Cardiac muscle cell (in vitro differentiated cells and primary cell): Measurements from ENCODE around the gene COL25A1. TPM values are rescaled to one million over a fixed set of nuclear protein-coding genes. Genes with fewer than 3 reads are reported as not detected.

Source experiments
- DNase-seq, 2 donors: peaks; one replicate each; pipeline versions ENCODE4 v3.0.0 to v3.0.0-alpha.2; 2010 to 2017; ENCODE audit warnings: low read depth in 1 of 2, low spot score in 1 of 2
- H3K27ac ChIP-seq: fragments of 200-600 bp; sonication (generic); 2 replicates; pipeline ENCODE4 v1.5.1; 2016
- H3K27me3 ChIP-seq: fragments of 200-600 bp; sonication (generic); 2 replicates; pipeline ENCODE4 v1.6.0; 2016; ENCODE audit warnings: control low read depth
- H3K36me3 ChIP-seq: fragments of 200-600 bp; sonication (generic); 2 replicates; pipeline ENCODE4 v1.5.1; 2016; ENCODE audit warnings: control low read depth
- H3K4me1 ChIP-seq: fragments of 200-600 bp; sonication (generic); 2 replicates; pipeline ENCODE4 v1.8.1; 2017; ENCODE audit warnings: low read depth, mild to moderate bottlenecking, mixed run types
- H3K4me3 ChIP-seq: fragments of 200-600 bp; sonication (generic); 2 replicates; pipeline ENCODE4 v1.5.1; 2016; ENCODE audit warnings: mild to moderate bottlenecking
- H3K9me3 ChIP-seq: fragments of 200-600 bp; sonication (generic); 2 replicates; pipeline ENCODE4 v1.5.1; 2017; ENCODE audit warnings: low read depth, mild to moderate bottlenecking, control low read depth
- CTCF ChIP-seq: IDR thresholded peaks from 2 replicates; pipeline ENCODE4 v1.5.1; 2012; ENCODE audit warnings: low read depth, mild to moderate bottlenecking, low read length
- polyA plus RNA-seq: library from polyadenylated mRNA; unstranded; fragments of >200 nt; fragmentation: Nextera tagmentation; extraction: Ambion mirVana; gene quantifications from 2 replicates; pipeline ENCODE4 v1.2.1, GENCODE V29; 2016
- total RNA-seq: library from RNA; depleted of rRNA; stranded (reverse); fragments of >200 nt; gene quantifications from 2 replicates; pipeline ENCODE4 v1.2.3, GENCODE V29; 2016

Gene COL25A1
- total and polyA plus RNA-seq, 2 experiments from 2014 or later, result 3.5 to 8.4 TPM

- Histone ChIP-seq H3K27ac (peak overlapping the region; percentile 17), H3K4me3 (no peak overlapping the region), H3K9me3 (no peaks in the 10 kb centered on the region), H3K36me3 (no peaks in the 10 kb centered on the region), H3K27me3 (no peaks in the 10 kb centered on the region), H3K4me1 (peaks cover 17% of the 10 kb centered on the region)
- no peak for TF ChIP-seq CTCF
- DNase-seq, result peak in 1 of 2 donors; percentile 6
These were observed 352.1 kb downstream of the COL25A1 start for GRCh38 chr4:108950158-108950915.

GRCh38 chr4:108947526-108947925, 354.9 kb downstream of the COL25A1 start:
- no peak for TF ChIP-seq CTCF
- Histone ChIP-seq H3K27me3 (no peaks in the 10 kb centered on the region), H3K4me1 (peaks cover 38% of the 10 kb centered on the region), H3K27ac (no peak overlapping the region), H3K9me3 (no peaks in the 10 kb centered on the region), H3K36me3 (no peaks in the 10 kb centered on the region), H3K4me3 (no peak overlapping the region)
- DNase-seq, result no peak

- Histone ChIP-seq H3K27me3 (no peaks in the 10 kb centered on the region), H3K27ac (no peak overlapping the region), H3K36me3 (no peaks in the 10 kb centered on the region), H3K4me3 (no peak overlapping the region), H3K4me1 (peaks cover 38% of the 10 kb centered on the region), H3K9me3 (no peaks in the 10 kb centered on the region)
- TF ChIP-seq CTCF, result no peak
- no peak for DNase-seq
These were observed 356.2 kb downstream of the COL25A1 start for GRCh38 chr4:108946237-108946636.

GRCh38 chr4:108943976-108944591, 358.4 kb downstream of the COL25A1 start:
- peaks cover 25% of the 10 kb centered on the region for H3K4me1 ChIP-seq
- no peaks in the 10 kb centered on the region for H3K36me3 ChIP-seq
- DNase-seq, result peak; percentile 20 to 50
- H3K27ac ChIP-seq, result peak overlapping the region; percentile 1
- H3K27me3 ChIP-seq, result no peaks in the 10 kb centered on the region
- H3K4me3 ChIP-seq, result no peak overlapping the region
- no peaks in the 10 kb centered on the region for H3K9me3 ChIP-seq
- no peak for TF ChIP-seq CTCF

GRCh38 chr4:108943371-108943770, 359.1 kb downstream of the COL25A1 start:
- H3K36me3 ChIP-seq, result no peaks in the 10 kb centered on the region
- H3K27ac ChIP-seq, result peak overlapping the region; percentile 1
- no peak overlapping the region for H3K4me3 ChIP-seq
- peak in 1 of 2 donors; percentile 13 for DNase-seq
- H3K27me3 ChIP-seq, result no peaks in the 10 kb centered on the region
- H3K9me3 ChIP-seq, result no peaks in the 10 kb centered on the region
- H3K4me1 ChIP-seq, result peaks cover 21% of the 10 kb centered on the region
- TF ChIP-seq CTCF, result no peak
